GM21367 (cell line): ENCODE data around the gene TMEM120A.

Source experiments
- ATAC-seq: cut with Tn5 transposase; IDR thresholded peaks from one replicate; pipeline ENCODE4 v1.9.1; 2021; ENCODE audit not compliant: unreplicated experiment

Gene TMEM120A

GRCh38 chr7:75961218-75961617 is 33.2 kb downstream of the TMEM120A start:
- ATAC-seq = no peak

GRCh38 chr7:75960372-75960771 is 34.0 kb downstream of the TMEM120A start:
- no peak for ATAC-seq

GRCh38 chr7:75958802-75959543 is 35.4 kb downstream of the TMEM120A start:
- ATAC-seq = no peak

- ATAC-seq = no peak
Observed at GRCh38 chr7:75957021-75957736, 37.2 kb downstream of the TMEM120A start.

- no peak for ATAC-seq
Observed at GRCh38 chr7:75955331-75955955, 39.0 kb downstream of the TMEM120A start.

GRCh38 chr7:75953931-75954330 is 40.5 kb downstream of the TMEM120A start:
- ATAC-seq = no peak

GRCh38 chr7:75953431-75953830 is 41.0 kb downstream of the TMEM120A start:
- no peak for ATAC-seq

GRCh38 chr7:75951506-75951905 is 42.9 kb downstream of the TMEM120A start:
- ATAC-seq = no peak

GRCh38 chr7:75950111-75950681 is 44.2 kb downstream of the TMEM120A start:
- ATAC-seq = no peak

GRCh38 chr7:75948179-75948578 is 46.2 kb downstream of the TMEM120A start:
- ATAC-seq = no peak

GRCh38 chr7:75946207-75946855 is 48.1 kb downstream of the TMEM120A start:
- no peak for ATAC-seq

GRCh38 chr7:75945297-75946168 is 48.9 kb downstream of the TMEM120A start:
- ATAC-seq = no peak

GRCh38 chr7:75944507-75944906 is 49.9 kb downstream of the TMEM120A start:
- no peak for ATAC-seq

GRCh38 chr7:75943864-75944263 is 50.5 kb downstream of the TMEM120A start:
- ATAC-seq = no peak

- no peak for ATAC-seq
Observed at GRCh38 chr7:75938921-75939320, 55.5 kb downstream of the TMEM120A start.

- no peak for ATAC-seq
Observed at GRCh38 chr7:75937958-75938786, 56.2 kb downstream of the TMEM120A start.
